ENCODE data around the gene ASIC2.

GRCh38 chr17:33201283-33201682 lies 91.8 kb downstream of the ASIC2 start:
- TF ChIP-seq FOXK2 (IDR thresholded peaks at IDR 0.05) (no peak), BHLHE40 (IDR thresholded peaks at IDR 0.05; ENCODE audit: borderline replicate concordance) (no peak), HDGF (IDR thresholded peaks at IDR 0.05; ENCODE audit: borderline replicate concordance) (no peak), PKNOX1 (IDR thresholded peaks at IDR 0.05) (no peak), SP1 (IDR thresholded peaks at IDR 0.05) (no peak), FOXM1 (IDR thresholded peaks at IDR 0.05; ENCODE audit: borderline replicate concordance) (no peak), FOXA1 (IDR thresholded peaks at IDR 0.05) (no peak), SUZ12 (IDR thresholded peaks at IDR 0.05) (no peak), ELF4 (IDR thresholded peaks at IDR 0.05) (no peak), NFRKB (IDR thresholded peaks at IDR 0.05) (no peak), LEF1 (IDR thresholded peaks at IDR 0.05; ENCODE audit: borderline replicate concordance) (no peak)

All from HEK293T (cell line).